ENCODE data around the gene ACSL4.
A peak's percentile ranks its signal among the peaks of the same experiment; 100 is the strongest.
"Not testable (repeated sequence)": the region's sequence is repeated elsewhere in the genome, so short reads cannot be mapped to it uniquely, and the experiment has no call there.

The ACSL4 gene

GRCh38 chrX:109728173-109728535 is 4.9 kb downstream of the ACSL4 start:
- no peak for DNase-seq

GRCh38 chrX:109724971-109725370 is 8.1 kb downstream of the ACSL4 start:
- not testable (repeated sequence) for DNase-seq

GRCh38 chrX:109720947-109721346 is 12.1 kb downstream of the ACSL4 start:
- peak in 1 of 2 experiments; percentile 37 for DNase-seq

- no peak for DNase-seq
Observed at GRCh38 chrX:109719264-109719663, 13.8 kb downstream of the ACSL4 start.

GRCh38 chrX:109716431-109717028 is 16.5 kb downstream of the ACSL4 start:
- no peak for DNase-seq

- no peak for DNase-seq
Observed at GRCh38 chrX:109714340-109714958, 18.6 kb downstream of the ACSL4 start.

GRCh38 chrX:109710181-109710580 is 22.9 kb downstream of the ACSL4 start:
- DNase-seq, result no peak

- DNase-seq, result peak; percentile 56 to 70
Observed at GRCh38 chrX:109709129-109709631, 23.9 kb downstream of the ACSL4 start.

- no peak for DNase-seq
Observed at GRCh38 chrX:109707720-109708119, 25.3 kb downstream of the ACSL4 start.

- DNase-seq, result no peak
Observed at GRCh38 chrX:109707319-109707718, 25.7 kb downstream of the ACSL4 start.

- DNase-seq, result no peak
Observed at GRCh38 chrX:109704563-109704962, 28.5 kb downstream of the ACSL4 start.

- DNase-seq, result no peak
Observed at GRCh38 chrX:109697855-109698254, 35.2 kb downstream of the ACSL4 start.

GRCh38 chrX:109696146-109696740 is 36.8 kb downstream of the ACSL4 start:
- DNase-seq, result no peak

- DNase-seq, result no peak
Observed at GRCh38 chrX:109695637-109696036, 37.4 kb downstream of the ACSL4 start.

GRCh38 chrX:109691752-109692151 is 41.3 kb downstream of the ACSL4 start:
- DNase-seq, result no peak

- no peak for DNase-seq
Observed at GRCh38 chrX:109691277-109691676, 41.8 kb downstream of the ACSL4 start.

GRCh38 chrX:109687903-109688302 is 45.2 kb downstream of the ACSL4 start:
- DNase-seq, result no peak

GRCh38 chrX:109685656-109686078 is 47.4 kb downstream of the ACSL4 start:
- no peak for DNase-seq

GRCh38 chrX:109684136-109684535 is 48.9 kb downstream of the ACSL4 start:
- no peak for DNase-seq

GRCh38 chrX:109681475-109682081 is 51.5 kb downstream of the ACSL4 start:
- DNase-seq, result no peak

GRCh38 chrX:109679820-109680219 is 53.2 kb downstream of the ACSL4 start:
- no peak for DNase-seq

GRCh38 chrX:109672239-109672638 is 60.8 kb downstream of the ACSL4 start:
- no peak for DNase-seq

- DNase-seq, result not testable (repeated sequence)
Observed at GRCh38 chrX:109671170-109671569, 61.9 kb downstream of the ACSL4 start.

- no peak for DNase-seq
Observed at GRCh38 chrX:109667986-109668385, 65.1 kb downstream of the ACSL4 start.
